Upper lobe of right lung (tissue), 1 donor: Measurements from ENCODE around the gene RNF113B. TPM values are rescaled to one million over a fixed set of nuclear protein-coding genes. Genes with fewer than 3 reads are reported as not detected.

Source experiments
- ATAC-seq: fragments of 200-7000 bp; cut with Tn5 transposase; one replicate; pipeline ENCODE4 v1.9.1; 2020; ENCODE audit warnings: mild to moderate bottlenecking, moderate library complexity
- DNase-seq: peaks from one replicate; pipeline ENCODE4 v3.0.0-alpha.2; 2020
- H3K27ac ChIP-seq: fragments of 200-600 bp; one replicate; pipeline ENCODE4 v1.8.0; 2022
- H3K27me3 ChIP-seq: fragments of 200-600 bp; one replicate; pipeline ENCODE4 v1.8.0; 2022; ENCODE audit warnings: mild to moderate bottlenecking
- H3K36me3 ChIP-seq: fragments of 200-600 bp; one replicate; pipeline ENCODE4 v1.8.0; 2022
- H3K4me1 ChIP-seq: fragments of 200-600 bp; one replicate; pipeline ENCODE4 v1.8.0; 2022
- H3K4me3 ChIP-seq: fragments of 200-600 bp; one replicate; pipeline ENCODE4 v1.8.0; 2022; ENCODE audit warnings: mild to moderate bottlenecking
- H3K9me3 ChIP-seq: fragments of 200-600 bp; one replicate; pipeline ENCODE4 v1.8.0; 2022
- CTCF ChIP-seq: fragments of 200-600 bp; IDR thresholded peaks from one replicate; pipeline ENCODE4 v1.8.0; 2022; ENCODE audit warnings: antibody characterized with exemption
- intact Hi-C: fragments of 100-400 bp; cut with DNase I; formaldehyde crosslinking; loops from one replicate; pipeline ENCODE4 v1.11.0; 2022
- total RNA-seq: library from RNA; stranded (reverse); fragmentation: NEBNext Ultra II Directional; extraction: Animal tissue kit (Norgen Biotek cat#: 25700); gene quantifications from one replicate; pipeline ENCODE4 v1.2.1, GENCODE V29; 2021
- donor health status: DM: no; HTN: yes; CAD: no; lungs with severe emphysema.

The RNF113B gene
- total RNA-seq, 1 donor from 2014 or later: not detected

- no peaks in the 10 kb centered on the region for H3K27me3 ChIP-seq
- no peak overlapping the region for H3K27ac ChIP-seq
- H3K4me1 ChIP-seq: no peaks in the 10 kb centered on the region
- no peak for ATAC-seq
- H3K36me3 ChIP-seq: no peaks in the 10 kb centered on the region
- no peak for DNase-seq
- H3K4me3 ChIP-seq: no peak overlapping the region
- H3K9me3 ChIP-seq: no peaks in the 10 kb centered on the region
- intact Hi-C loops: no loop called here
- TF ChIP-seq CTCF: no peak
These were observed 18.7 kb downstream of the RNF113B start for GRCh38 chr13:98158172-98158899.

GRCh38 chr13:98157609-98158008 is 19.5 kb downstream of the RNF113B start:
- TF ChIP-seq CTCF: no peak
- intact Hi-C loops: no loop called here
- H3K4me1 ChIP-seq: no peaks in the 10 kb centered on the region

GRCh38 chr13:98157188-98157587 is 19.9 kb downstream of the RNF113B start:
- Histone ChIP-seq H3K36me3 (no peaks in the 10 kb centered on the region), H3K4me3 (no peak overlapping the region), H3K27ac (no peak overlapping the region), H3K4me1 (no peaks in the 10 kb centered on the region), H3K9me3 (no peaks in the 10 kb centered on the region), H3K27me3 (no peaks in the 10 kb centered on the region)
- no peak for ATAC-seq
- DNase-seq: no peak
- intact Hi-C loops: no loop called here
- no peak for TF ChIP-seq CTCF

More at GRCh38 chr13:98157609-98158008, 19.5 kb downstream of the RNF113B start:
- ATAC-seq: no peak
- Histone ChIP-seq H3K36me3 (no peaks in the 10 kb centered on the region), H3K9me3 (no peaks in the 10 kb centered on the region), H3K27ac (no peak overlapping the region), H3K27me3 (no peaks in the 10 kb centered on the region), H3K4me3 (no peak overlapping the region)
- DNase-seq: no peak

GRCh38 chr13:98156259-98156658 is 20.8 kb downstream of the RNF113B start:
- H3K36me3 ChIP-seq: no peaks in the 10 kb centered on the region
- ATAC-seq: no peak
- intact Hi-C loops: no loop called here
- H3K4me3 ChIP-seq: no peak overlapping the region
- no peaks in the 10 kb centered on the region for H3K9me3 ChIP-seq
- no peak for TF ChIP-seq CTCF
- no peak overlapping the region for H3K27ac ChIP-seq
- DNase-seq: no peak
- no peaks in the 10 kb centered on the region for H3K4me1 ChIP-seq
- no peaks in the 10 kb centered on the region for H3K27me3 ChIP-seq

- Histone ChIP-seq H3K4me1 (no peaks in the 10 kb centered on the region), H3K27ac (no peak overlapping the region), H3K27me3 (no peaks in the 10 kb centered on the region), H3K4me3 (no peak overlapping the region), H3K9me3 (no peaks in the 10 kb centered on the region), H3K36me3 (no peaks in the 10 kb centered on the region)
- DNase-seq (no peak), ATAC-seq (peak; percentile 10)
- TF ChIP-seq CTCF: no peak
- intact Hi-C loops: no loop called here
These were observed 21.5 kb downstream of the RNF113B start for GRCh38 chr13:98155475-98156109.
